ENCODE results near the gene OR2J2. TPM values are rescaled to one million over a fixed set of nuclear protein-coding genes. Genes with fewer than 3 reads are reported as not detected.
"Not testable (repeated sequence)": the region's sequence is repeated elsewhere in the genome, so short reads cannot be mapped to it uniquely, and the experiment has no call there.

The OR2J2 gene
- total RNA-seq, 1 experiment from 2014 or later = not detected

DNA sequence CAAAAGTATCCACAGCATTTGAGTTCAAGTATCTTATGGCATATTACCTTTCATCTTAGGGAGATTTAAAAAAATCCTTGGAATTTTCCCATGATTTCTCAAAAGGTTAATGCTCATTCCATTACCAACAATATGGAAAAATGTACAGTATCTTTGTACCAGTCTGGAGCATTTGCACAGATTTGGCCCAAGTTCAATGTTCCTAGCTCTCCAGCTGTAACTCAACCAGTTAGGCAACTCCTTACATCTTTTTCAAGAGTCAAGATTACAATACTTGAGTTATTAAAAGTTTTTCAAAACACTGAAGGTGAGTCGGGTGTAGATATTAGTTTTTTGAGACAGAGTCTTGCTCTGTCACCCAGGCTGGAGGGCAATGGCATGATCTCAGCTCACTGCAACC, 1.0 kb downstream of the OR2J2 start:
- Mint-ChIP-seq H3K4me3 (ENCODE audit: unreplicated experiment) (no peak overlapping the region), H3K9me3 (ENCODE audit: unreplicated experiment) (peaks cover 5% of the 10 kb centered on the region), H3K36me3 (ENCODE audit: insufficient read depth, unreplicated experiment) (no peaks in the 10 kb centered on the region), H3K27ac (ENCODE audit: low read depth, unreplicated experiment) (no peak overlapping the region), H3K27me3 (ENCODE audit: insufficient read depth, unreplicated experiment) (peaks cover 75% of the 10 kb centered on the region), H3K4me1 (ENCODE audit: insufficient read depth, unreplicated experiment) (no peaks in the 10 kb centered on the region)
- BruUV-seq (replicated peaks) = no TSS peak
- ChIA-PET POLR2A (no interaction called here), CTCF (interaction anchor here (0.8 kb wide), 1 partner anchor 18 kb away, joined by 3 read pairs; no protein-coding TSS in a partner anchor)
- DNase-seq (ENCODE audit: unreplicated experiment) = no peak
- intact Hi-C loops (cut with micrococcal nuclease) = no loop called here
- TF ChIP-seq, protein P1, sequence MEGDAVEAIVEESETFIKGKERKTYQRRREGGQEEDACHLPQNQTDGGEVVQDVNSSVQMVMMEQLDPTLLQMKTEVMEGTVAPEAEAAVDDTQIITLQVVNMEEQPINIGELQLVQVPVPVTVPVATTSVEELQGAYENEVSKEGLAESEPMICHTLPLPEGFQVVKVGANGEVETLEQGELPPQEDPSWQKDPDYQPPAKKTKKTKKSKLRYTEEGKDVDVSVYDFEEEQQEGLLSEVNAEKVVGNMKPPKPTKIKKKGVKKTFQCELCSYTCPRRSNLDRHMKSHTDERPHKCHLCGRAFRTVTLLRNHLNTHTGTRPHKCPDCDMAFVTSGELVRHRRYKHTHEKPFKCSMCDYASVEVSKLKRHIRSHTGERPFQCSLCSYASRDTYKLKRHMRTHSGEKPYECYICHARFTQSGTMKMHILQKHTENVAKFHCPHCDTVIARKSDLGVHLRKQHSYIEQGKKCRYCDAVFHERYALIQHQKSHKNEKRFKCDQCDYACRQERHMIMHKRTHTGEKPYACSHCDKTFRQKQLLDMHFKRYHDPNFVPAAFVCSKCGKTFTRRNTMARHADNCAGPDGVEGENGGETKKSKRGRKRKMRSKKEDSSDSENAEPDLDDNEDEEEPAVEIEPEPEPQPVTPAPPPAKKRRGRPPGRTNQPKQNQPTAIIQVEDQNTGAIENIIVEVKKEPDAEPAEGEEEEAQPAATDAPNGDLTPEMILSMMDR (IDR thresholded peaks at IDR 0.05; ENCODE audit: unreplicated experiment) = no peak

DNA sequence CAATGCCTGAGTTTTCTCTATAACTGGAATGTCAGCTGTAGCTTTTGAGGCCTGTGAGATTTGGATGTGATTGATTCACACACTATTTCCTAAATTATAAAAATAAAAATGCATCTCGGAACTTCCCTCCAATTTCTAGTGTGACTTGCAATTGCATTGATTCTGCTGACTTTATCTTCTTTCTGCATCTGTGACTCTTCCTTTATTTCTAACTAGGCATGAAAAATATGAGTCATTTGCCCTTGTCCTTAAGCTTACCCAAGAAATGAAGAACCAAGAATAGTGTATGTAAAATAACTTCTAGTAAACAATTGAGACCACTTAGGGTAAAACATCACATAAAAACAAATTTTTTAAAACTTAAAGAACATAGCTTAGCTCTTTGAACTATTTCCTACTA, 12.9 kb downstream of the OR2J2 start:
- Mint-ChIP-seq H3K4me3 (ENCODE audit: unreplicated experiment) (no peak overlapping the region), H3K27me3 (ENCODE audit: insufficient read depth, unreplicated experiment) (peaks cover 38% of the 10 kb centered on the region), H3K4me1 (ENCODE audit: insufficient read depth, unreplicated experiment) (no peaks in the 10 kb centered on the region), H3K9me3 (ENCODE audit: unreplicated experiment) (peaks cover 7% of the 10 kb centered on the region), H3K27ac (ENCODE audit: low read depth, unreplicated experiment) (no peak overlapping the region), H3K36me3 (ENCODE audit: insufficient read depth, unreplicated experiment) (no peaks in the 10 kb centered on the region)
- DNase-seq (ENCODE audit: unreplicated experiment) = no peak
- CTCF ChIA-PET = no interaction called here
- intact Hi-C loops (cut with micrococcal nuclease) = no loop called here
- no TSS peak for BruUV-seq (replicated peaks)
- TF ChIP-seq, protein P1 (IDR thresholded peaks at IDR 0.05; ENCODE audit: unreplicated experiment) = no peak
- POLR2A ChIA-PET = no interaction called here

DNA sequence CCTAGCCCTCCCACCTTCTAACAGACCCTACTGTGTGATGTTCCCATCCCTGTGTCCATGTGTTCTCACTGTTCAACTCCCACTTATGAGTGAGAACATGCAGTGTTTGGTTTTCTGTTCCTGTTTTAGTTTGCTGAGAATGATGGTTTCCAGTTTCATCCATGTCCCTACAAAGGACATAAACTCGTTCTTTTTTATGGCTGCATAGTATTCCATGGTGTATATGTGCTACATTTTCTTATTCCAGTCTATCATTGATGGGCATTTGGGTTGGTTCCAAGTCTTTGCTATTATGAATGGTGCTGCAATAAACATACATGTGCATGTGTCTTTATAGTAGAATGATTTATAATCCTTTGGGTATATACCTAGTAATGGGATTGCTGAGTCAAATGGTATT, 18.0 kb downstream of the OR2J2 start:
- DNase-seq (ENCODE audit: unreplicated experiment); H3K36me3 Mint-ChIP-seq (ENCODE audit: insufficient read depth, unreplicated experiment); intact Hi-C loops (cut with micrococcal nuclease); H3K4me3 Mint-ChIP-seq (ENCODE audit: unreplicated experiment); BruUV-seq (replicated peaks); H3K4me1 Mint-ChIP-seq (ENCODE audit: insufficient read depth, unreplicated experiment); POLR2A ChIA-PET; H3K27ac Mint-ChIP-seq (ENCODE audit: low read depth, unreplicated experiment): not testable (repeated sequence)
- H3K9me3 Mint-ChIP-seq (ENCODE audit: unreplicated experiment) = peaks cover 23% of the 10 kb centered on the region
- CTCF ChIA-PET = interaction anchor here (0.6 kb wide), 1 partner anchor 201 kb away, joined by 3 read pairs; no protein-coding TSS in a partner anchor
- peaks cover 11% of the 10 kb centered on the region for H3K27me3 Mint-ChIP-seq (ENCODE audit: insufficient read depth, unreplicated experiment)

DNA sequence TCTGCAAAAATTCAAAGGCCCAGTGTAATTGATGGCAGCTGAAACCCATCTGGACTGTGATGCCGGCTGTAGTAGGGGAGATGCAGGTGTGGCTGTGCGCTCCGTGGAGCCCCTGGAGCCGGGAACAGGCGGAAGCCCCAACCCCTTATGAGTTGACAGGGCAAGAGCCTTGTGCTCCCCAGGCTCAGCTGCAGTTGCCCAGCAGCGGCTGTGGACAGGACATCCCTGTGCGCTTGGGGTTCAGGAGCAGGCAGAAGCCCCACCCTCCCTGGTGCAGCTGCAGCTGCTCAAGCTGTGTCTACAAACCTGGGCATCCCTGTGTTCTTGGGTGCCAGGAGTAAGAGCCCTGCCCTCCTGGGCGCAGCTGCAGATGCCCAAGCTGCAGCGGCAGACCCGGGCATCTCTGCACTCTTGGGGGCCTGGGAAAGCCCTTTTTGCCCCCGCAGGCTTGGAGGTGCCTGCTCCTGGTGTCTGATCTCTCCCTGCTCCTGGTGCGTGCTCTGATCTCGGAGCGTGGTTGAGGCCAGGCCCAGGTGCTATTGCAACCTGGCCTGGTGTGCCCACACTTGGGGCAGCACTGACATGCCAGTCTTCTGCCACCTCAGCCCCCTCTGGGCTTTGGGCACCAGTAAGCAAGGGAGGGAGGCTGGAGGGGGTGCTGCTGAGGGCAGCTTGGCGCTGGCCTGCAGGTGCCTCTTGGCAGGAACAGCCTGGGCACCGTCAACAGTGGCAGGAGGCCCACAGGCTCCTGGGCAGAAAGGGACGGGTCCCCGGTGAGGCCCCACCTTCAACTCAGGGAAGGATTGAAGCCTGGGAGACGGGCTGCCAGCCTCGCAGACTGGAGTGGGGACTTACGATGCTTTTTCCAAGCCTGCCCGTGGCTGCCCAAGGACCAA, 30.3 kb downstream of the OR2J2 start:
- Mint-ChIP-seq H3K4me1 (ENCODE audit: insufficient read depth, unreplicated experiment) (no peaks in the 10 kb centered on the region), H3K27me3 (ENCODE audit: insufficient read depth, unreplicated experiment) (peaks cover 17% of the 10 kb centered on the region), H3K36me3 (ENCODE audit: insufficient read depth, unreplicated experiment) (no peaks in the 10 kb centered on the region), H3K4me3 (ENCODE audit: unreplicated experiment) (no peak overlapping the region), H3K27ac (ENCODE audit: low read depth, unreplicated experiment) (no peak overlapping the region), H3K9me3 (ENCODE audit: unreplicated experiment) (no peaks in the 10 kb centered on the region)
- DNase-seq (ENCODE audit: unreplicated experiment) = no peak
- POLR2A ChIA-PET = no interaction called here
- intact Hi-C loops (cut with micrococcal nuclease) = no loop called here
- TF ChIP-seq, protein P1 (IDR thresholded peaks at IDR 0.05; ENCODE audit: unreplicated experiment) = no peak
- CTCF ChIA-PET = interaction anchor here (0.5 kb wide), 1 partner anchor 58 kb away, joined by 3 read pairs; no protein-coding TSS in a partner anchor
- no TSS peak for BruUV-seq (replicated peaks)
